Measurements from ENCODE around the gene ANTXR2. TPM values are rescaled to one million over a fixed set of nuclear protein-coding genes. Genes with fewer than 3 reads are reported as not detected.

The ANTXR2 gene
- total RNA-seq, 4 donors from 2014 or later, result 33.5 to 57.8 (median 47.3) TPM

GRCh38 chr4:79854856-79855502, 218.1 kb downstream of the ANTXR2 start:
- Histone ChIP-seq H3K9me3 (no peaks in the 10 kb centered on the region), H3K36me3 (no peaks in the 10 kb centered on the region), H3K4me1 (no peaks in the 10 kb centered on the region), H3K27ac (peak overlapping the region in 1 of 4 donors; percentile 20), H3K4me3 (no peak overlapping the region), H3K27me3 (no peaks in the 10 kb centered on the region)
- DNase-seq, result no peak
- TF ChIP-seq CTCF (IDR thresholded peaks at IDR 0.05) (no peak), POLR2A (IDR thresholded peaks at IDR 0.05) (no peak)

- Histone ChIP-seq H3K9me3 (no peaks in the 10 kb centered on the region), H3K27ac (peak overlapping the region in 1 of 4 donors; percentile 24), H3K27me3 (no peaks in the 10 kb centered on the region), H3K4me1 (no peaks in the 10 kb centered on the region), H3K36me3 (no peaks in the 10 kb centered on the region), H3K4me3 (no peak overlapping the region)
- TF ChIP-seq CTCF (IDR thresholded peaks at IDR 0.05) (no peak), POLR2A (IDR thresholded peaks at IDR 0.05) (no peak)
- DNase-seq, result peak in 1 of 3 donors; percentile 47
These were observed 220.7 kb downstream of the ANTXR2 start for GRCh38 chr4:79852305-79852730.

GRCh38 chr4:79851625-79852304, 221.3 kb downstream of the ANTXR2 start:
- Histone ChIP-seq H3K36me3 (no peaks in the 10 kb centered on the region), H3K9me3 (no peaks in the 10 kb centered on the region), H3K27me3 (no peaks in the 10 kb centered on the region), H3K4me1 (no peaks in the 10 kb centered on the region), H3K27ac (peak overlapping the region in 1 of 4 donors; percentile 24), H3K4me3 (no peak overlapping the region)
- DNase-seq, result no peak
- TF ChIP-seq POLR2A (IDR thresholded peaks at IDR 0.05) (no peak), CTCF (IDR thresholded peaks at IDR 0.05) (no peak)

Other genes starting within 250 kb of the ANTXR2 start
- gene PRDM8, start 124.3 kb upstream of the ANTXR2 start, total RNA-seq, result 1 to 10 TPM in 2 of 4 donors, under 1 TPM in 2; 0.35 to 5.8 (median 3.3) TPM
- not detected for gene FGF5, start 193.4 kb upstream of the ANTXR2 start, total RNA-seq

All from Peyer's patch (tissue), 4 donors.